ENCODE results near the gene IFIT1. TPM values are rescaled to one million over a fixed set of nuclear protein-coding genes. Genes with fewer than 3 reads are reported as not detected.
"Not testable (repeated sequence)": the region's sequence is repeated elsewhere in the genome, so short reads cannot be mapped to it uniquely, and the experiment has no call there.

IFIT1 gene
- total RNA-seq, 1 donor from 2014 or later, result 16.8 TPM

GRCh38 chr10:89440226-89441009, 48.0 kb downstream of the IFIT1 start:
- DNase-seq, result no peak

GRCh38 chr10:89442289-89442688, 49.9 kb downstream of the IFIT1 start:
- DNase-seq, result no peak

- not testable (repeated sequence) for DNase-seq
Observed at GRCh38 chr10:89444819-89445218, 52.4 kb downstream of the IFIT1 start.

- DNase-seq, result no peak
Observed at GRCh38 chr10:89450901-89451300, 58.5 kb downstream of the IFIT1 start.

GRCh38 chr10:89452193-89452592, 59.8 kb downstream of the IFIT1 start:
- DNase-seq, result no peak

- DNase-seq, result no peak
Observed at GRCh38 chr10:89454561-89455347, 62.3 kb downstream of the IFIT1 start.

Other genes starting within 250 kb of the IFIT1 start
- gene CH25H, start 185.3 kb upstream of the IFIT1 start, total RNA-seq, result 4.1 TPM
- 43.5 TPM for gene LIPA, start 140.8 kb upstream of the IFIT1 start, total RNA-seq
- gene IFIT2, start 90.6 kb upstream of the IFIT1 start, total RNA-seq, result 8.6 TPM
- gene IFIT3, start 64.6 kb upstream of the IFIT1 start, total RNA-seq, result 11.2 TPM
- gene IFIT1B, start 14.6 kb upstream of the IFIT1 start, total RNA-seq, result 4.9 TPM
- gene IFIT5, start 21.9 kb downstream of the IFIT1 start, total RNA-seq, result 11.9 TPM
- gene SLC16A12, start 143.0 kb downstream of the IFIT1 start, total RNA-seq, result 1.7 TPM